Osteoblast (primary cell): Measurements from ENCODE around the gene TENT5D. TPM values are rescaled to one million over a fixed set of nuclear protein-coding genes. Genes with fewer than 3 reads are reported as not detected.
"Not testable (repeated sequence)": the region's sequence is repeated elsewhere in the genome, so short reads cannot be mapped to it uniquely, and the experiment has no call there.

Experiments
- DNase-seq: peaks from one replicate; pipeline ENCODE4 v3.0.0; 2011; ENCODE audit warnings: low spot score, mixed read lengths; ENCODE audit not compliant: insufficient read length; ENCODE audit errors: missing footprints
- H2AFZ ChIP-seq: 2 replicates; pipeline ENCODE4 v1.6.0; 2011; ENCODE audit warnings: mild to moderate bottlenecking, low read length
- H3K27ac ChIP-seq: 2 replicates; pipeline ENCODE4 v1.5.1; 2011; ENCODE audit warnings: mild to moderate bottlenecking, low read depth, low read length, moderate library complexity
- H3K27me3 ChIP-seq: 2 replicates; pipeline ENCODE4 v1.6.0; 2012; ENCODE audit warnings: mild to moderate bottlenecking, control low read depth, inconsistent platforms, low read length, moderate library complexity; ENCODE audit not compliant: insufficient read depth
- H3K36me3 ChIP-seq: 2 replicates; pipeline ENCODE4 v1.5.1; 2011; ENCODE audit warnings: mild to moderate bottlenecking, low read length, control low read depth, moderate library complexity; ENCODE audit not compliant: insufficient read depth
- H3K4me1 ChIP-seq: 2 replicates; pipeline ENCODE4 v1.5.1; 2011; ENCODE audit warnings: mild to moderate bottlenecking, low read length, control low read depth, moderate library complexity; ENCODE audit not compliant: insufficient read depth
- H3K4me2 ChIP-seq: 2 replicates; pipeline ENCODE4 v1.6.0; 2011; ENCODE audit warnings: mild to moderate bottlenecking, low read length; ENCODE audit not compliant: insufficient read depth
- H3K4me3 ChIP-seq: fragments of 200-600 bp; sonication (generic); 3 replicates; pipeline ENCODE4 v1.5.1; 2012; ENCODE audit warnings: mild to moderate bottlenecking, low read length, inconsistent platforms; ENCODE audit not compliant: insufficient read depth
- H3K79me2 ChIP-seq: 2 replicates; pipeline ENCODE4 v1.6.0; 2012; ENCODE audit warnings: mild to moderate bottlenecking, low read length, control low read depth, inconsistent platforms; ENCODE audit not compliant: insufficient read depth
- H3K9me3 ChIP-seq: 2 replicates; pipeline ENCODE4 v1.5.1; 2011; ENCODE audit warnings: low read depth, low read length, control low read depth
- H4K20me1 ChIP-seq: 2 replicates; pipeline ENCODE4 v1.6.0; 2012; ENCODE audit warnings: mild to moderate bottlenecking, low read length, control low read depth; ENCODE audit not compliant: insufficient read depth
- total RNA-seq: library from RNA; depleted of rRNA; stranded (reverse); fragments of >200 nt; gene quantifications from 2 replicates; pipeline ENCODE4 v1.2.3, GENCODE V29; 2012
- TF ChIP-seq, protein P1 (sequence below): IDR thresholded peaks from 2 replicates; pipeline ENCODE4 v1.5.1; 2011; ENCODE audit warnings: mild to moderate bottlenecking, low read depth, low read length, moderate library complexity; ENCODE audit errors: extremely low read depth

TENT5D gene
- under 0.01 TPM in 1 of 2 replicates, not detected in the other for total RNA-seq

DNA sequence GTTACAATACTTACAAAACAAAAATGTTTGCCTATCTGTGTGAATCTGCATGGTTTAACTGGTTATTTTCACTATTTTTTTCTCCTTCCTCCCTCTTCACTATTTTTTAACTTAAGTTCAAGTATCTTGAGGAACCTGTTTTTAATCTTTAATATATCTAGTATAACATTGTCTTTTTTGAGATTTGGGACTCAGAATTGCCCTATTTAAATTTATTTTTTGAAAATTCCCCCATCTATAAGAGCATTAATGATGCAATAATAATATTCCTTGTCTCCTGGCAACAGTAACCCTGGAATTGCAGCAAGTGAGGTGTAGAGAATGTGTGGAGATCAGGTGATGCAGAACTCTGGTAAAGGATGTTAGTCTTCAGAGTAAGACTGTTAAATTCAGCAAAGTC lies at the start of gene TENT5D:
TSS of gene TENT5D (plus strand) at position 301 of the 400 bp plus-strand sequence. CDS start 22,093 bp downstream, outside the sequence.
- no peaks in the 10 kb centered on the region for H3K27me3 ChIP-seq

DNA sequence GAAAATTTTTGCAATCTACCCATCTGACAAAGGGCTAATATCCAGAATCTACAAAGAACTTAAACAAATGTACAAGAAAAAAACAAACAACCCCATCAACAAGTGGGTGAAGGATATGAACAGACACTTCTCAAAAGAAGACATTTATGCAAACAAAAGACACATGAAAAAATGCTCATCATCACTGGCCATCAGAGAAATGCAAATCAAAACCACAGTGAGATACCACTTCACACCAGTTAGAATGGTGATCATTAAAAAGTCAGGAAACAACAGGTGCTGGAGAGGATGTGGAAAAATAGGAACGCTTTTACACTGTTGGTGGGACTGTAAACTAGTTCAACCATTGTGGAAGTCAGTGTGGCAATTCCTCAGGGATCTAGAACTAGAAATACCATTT lies 34.6 kb upstream of the TENT5D start:
- H4K20me1 ChIP-seq, H3K4me2 ChIP-seq, H2AFZ ChIP-seq, H3K36me3 ChIP-seq, H3K27ac ChIP-seq, H3K9me3 ChIP-seq, H3K79me2 ChIP-seq, H3K4me3 ChIP-seq, H3K27me3 ChIP-seq, DNase-seq, H3K4me1 ChIP-seq: not testable (repeated sequence)

More for the DNA sequence above, at the start of gene TENT5D:
- Histone ChIP-seq H3K4me1 (no peaks in the 10 kb centered on the region), H3K79me2 (no peaks in the 10 kb centered on the region), H3K9me3 (no peaks in the 10 kb centered on the region), H3K27ac (no peak within 1 kb of the TSS), H3K36me3 (no peaks in the 10 kb centered on the region), H3K4me3 (no peak within 1 kb of the TSS), H4K20me1 (no peaks in the 10 kb centered on the region), H2AFZ (no peak within 1 kb of the TSS), H3K4me2 (no peak within 1 kb of the TSS)
- no peak for DNase-seq
- TF ChIP-seq, protein P1, sequence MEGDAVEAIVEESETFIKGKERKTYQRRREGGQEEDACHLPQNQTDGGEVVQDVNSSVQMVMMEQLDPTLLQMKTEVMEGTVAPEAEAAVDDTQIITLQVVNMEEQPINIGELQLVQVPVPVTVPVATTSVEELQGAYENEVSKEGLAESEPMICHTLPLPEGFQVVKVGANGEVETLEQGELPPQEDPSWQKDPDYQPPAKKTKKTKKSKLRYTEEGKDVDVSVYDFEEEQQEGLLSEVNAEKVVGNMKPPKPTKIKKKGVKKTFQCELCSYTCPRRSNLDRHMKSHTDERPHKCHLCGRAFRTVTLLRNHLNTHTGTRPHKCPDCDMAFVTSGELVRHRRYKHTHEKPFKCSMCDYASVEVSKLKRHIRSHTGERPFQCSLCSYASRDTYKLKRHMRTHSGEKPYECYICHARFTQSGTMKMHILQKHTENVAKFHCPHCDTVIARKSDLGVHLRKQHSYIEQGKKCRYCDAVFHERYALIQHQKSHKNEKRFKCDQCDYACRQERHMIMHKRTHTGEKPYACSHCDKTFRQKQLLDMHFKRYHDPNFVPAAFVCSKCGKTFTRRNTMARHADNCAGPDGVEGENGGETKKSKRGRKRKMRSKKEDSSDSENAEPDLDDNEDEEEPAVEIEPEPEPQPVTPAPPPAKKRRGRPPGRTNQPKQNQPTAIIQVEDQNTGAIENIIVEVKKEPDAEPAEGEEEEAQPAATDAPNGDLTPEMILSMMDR: no peak

DNA sequence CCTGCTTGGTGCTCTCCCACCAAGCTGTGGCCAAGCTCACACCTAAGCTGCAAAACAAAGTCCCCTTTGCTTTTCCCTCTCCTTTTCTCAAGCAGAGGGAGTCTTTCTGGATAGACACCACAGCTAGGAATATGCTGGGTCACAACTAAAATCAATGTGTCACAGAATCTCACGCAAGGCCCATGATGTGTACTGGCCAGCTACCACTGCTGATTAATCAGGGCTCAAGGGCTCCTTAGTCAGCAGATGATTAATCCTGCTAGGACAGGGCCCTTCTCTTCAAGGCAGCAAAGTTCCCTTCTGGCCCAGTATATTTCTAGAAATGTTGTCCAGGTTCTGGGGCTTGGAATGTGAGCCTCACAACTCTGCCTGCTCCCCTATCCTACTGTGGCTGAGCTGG lies 32.0 kb upstream of the TENT5D start:
- Histone ChIP-seq H3K9me3 (no peaks in the 10 kb centered on the region), H3K27me3 (no peaks in the 10 kb centered on the region), H4K20me1 (no peaks in the 10 kb centered on the region), H2AFZ (no peak overlapping the region), H3K4me1 (no peaks in the 10 kb centered on the region), H3K79me2 (no peaks in the 10 kb centered on the region), H3K4me3 (no peak overlapping the region), H3K4me2 (no peak overlapping the region), H3K27ac (no peak overlapping the region), H3K36me3 (no peaks in the 10 kb centered on the region)
- TF ChIP-seq, protein P1: no peak
- no peak for DNase-seq

DNA sequence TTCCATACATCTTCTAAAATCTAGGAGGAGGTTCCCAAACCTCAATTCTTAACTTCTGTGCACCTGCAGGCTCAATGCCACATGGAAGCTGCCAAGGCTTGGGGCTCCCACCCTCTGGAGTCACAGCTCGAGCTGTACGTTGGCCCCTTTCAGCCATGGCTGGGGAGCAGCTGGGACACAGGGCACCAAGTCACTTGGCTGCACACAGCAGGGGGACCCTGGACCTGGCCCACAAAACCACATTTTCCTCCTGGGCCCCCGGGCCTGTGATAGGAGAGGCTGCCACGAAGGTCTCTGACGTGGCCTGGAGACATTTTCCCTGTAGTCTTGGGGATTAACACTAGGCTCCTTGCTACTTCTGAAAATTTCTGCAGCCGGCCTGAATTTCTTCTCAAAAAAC lies 8.2 kb upstream of the TENT5D start:
- Histone ChIP-seq H4K20me1 (no peaks in the 10 kb centered on the region), H3K36me3 (no peaks in the 10 kb centered on the region), H3K79me2 (no peaks in the 10 kb centered on the region), H3K9me3 (no peaks in the 10 kb centered on the region), H3K27ac (no peak overlapping the region), H3K4me2 (no peak overlapping the region), H3K27me3 (no peaks in the 10 kb centered on the region), H3K4me3 (no peak overlapping the region), H2AFZ (no peak overlapping the region), H3K4me1 (no peaks in the 10 kb centered on the region)
- DNase-seq: no peak
- TF ChIP-seq, protein P1: no peak

DNA sequence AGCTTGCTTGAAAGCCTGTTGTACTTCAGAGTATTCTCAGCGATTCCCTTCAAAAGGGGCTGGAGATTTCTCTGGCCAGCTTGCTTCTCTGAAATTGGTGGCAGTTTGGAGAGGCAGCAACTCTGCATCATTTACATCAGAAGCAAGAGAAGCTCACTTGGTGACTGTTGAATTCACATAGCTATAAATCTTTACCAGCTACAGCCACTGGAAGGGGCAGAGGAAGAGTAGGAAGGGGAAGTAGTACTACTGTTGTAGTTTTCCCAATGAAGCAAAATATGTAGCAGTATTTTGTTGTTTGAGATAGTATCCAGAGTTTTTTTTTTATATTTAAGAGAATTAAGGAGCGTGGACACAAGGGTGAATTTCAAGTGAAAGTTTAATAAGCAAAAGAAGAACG lies 2.8 kb downstream of the TENT5D start:
- no peak for DNase-seq
- no peak overlapping the region for H2AFZ ChIP-seq
- H3K27ac ChIP-seq: no peak overlapping the region
- no peaks in the 10 kb centered on the region for H3K79me2 ChIP-seq
- no peaks in the 10 kb centered on the region for H3K27me3 ChIP-seq
- H3K4me2 ChIP-seq: no peak overlapping the region
- no peaks in the 10 kb centered on the region for H3K9me3 ChIP-seq
- no peaks in the 10 kb centered on the region for H4K20me1 ChIP-seq
- H3K4me1 ChIP-seq: no peaks in the 10 kb centered on the region
- H3K36me3 ChIP-seq: no peaks in the 10 kb centered on the region
- H3K4me3 ChIP-seq: no peak overlapping the region
- TF ChIP-seq, protein P1: no peak
